ENCODE data around the gene IRAK2.

Gene IRAK2

DNA sequence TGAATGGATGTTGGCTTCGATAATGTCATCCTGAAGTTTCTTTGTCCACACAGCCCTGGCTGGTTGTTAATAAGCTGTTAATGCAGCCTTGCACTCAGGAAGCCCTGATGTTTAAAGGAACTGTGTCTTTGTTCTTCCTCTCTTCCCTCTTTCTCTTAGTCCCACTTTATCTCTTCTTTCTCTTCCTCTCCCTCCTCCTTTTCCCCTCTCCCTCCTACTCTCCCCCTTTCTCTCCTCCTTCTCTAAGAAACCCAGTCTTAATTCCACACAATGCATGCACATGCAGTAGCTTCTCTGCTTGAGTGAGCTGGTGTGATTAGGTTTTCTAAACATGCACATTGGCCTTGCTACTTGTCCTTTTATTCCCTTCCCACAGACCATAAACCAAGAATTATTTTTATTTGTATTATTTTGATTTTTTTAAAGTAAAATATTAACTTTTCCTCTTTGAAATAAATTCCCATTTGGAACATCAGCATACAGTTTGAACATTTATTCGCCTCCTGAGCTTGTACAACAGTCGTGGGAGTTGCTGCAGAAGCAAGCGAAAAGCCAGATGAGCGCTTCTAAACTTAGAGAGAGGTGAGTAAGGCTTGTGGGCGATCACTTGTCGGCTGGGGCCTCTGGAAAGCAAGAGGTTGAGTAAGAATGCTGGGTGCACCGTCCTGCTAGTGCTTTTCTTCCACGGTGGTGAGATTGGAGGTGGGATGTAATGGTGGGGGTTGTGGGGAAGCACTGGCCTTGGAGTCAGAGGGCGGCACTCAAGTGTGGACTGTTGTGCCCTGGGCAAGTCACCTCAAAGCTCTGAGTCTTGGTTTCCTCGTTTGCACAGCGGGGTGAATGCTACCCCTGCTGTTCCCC, 120.8 kb downstream of the IRAK2 start:
- no peak for DNase-seq (ENCODE audit: low spot score)

DNA sequence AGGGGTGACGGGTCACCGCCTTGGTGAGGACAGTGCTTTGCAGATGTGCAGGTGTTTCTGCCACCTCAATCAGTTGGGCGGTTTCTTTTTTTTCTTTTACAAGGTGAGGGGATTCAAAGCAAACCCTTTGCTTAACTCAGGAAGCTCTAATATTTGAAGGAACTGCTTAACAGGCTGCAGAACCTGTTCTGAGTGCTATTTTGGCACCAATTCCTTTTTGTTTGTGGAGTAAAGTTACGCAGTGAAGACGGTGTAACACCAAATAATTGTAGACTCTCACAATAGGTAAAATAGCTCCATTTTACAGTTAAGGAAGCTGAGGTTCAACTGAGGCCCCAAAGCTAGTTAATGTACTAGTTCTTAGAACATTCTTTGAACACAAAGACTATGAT, 121.4 kb downstream of the IRAK2 start:
- DNase-seq (ENCODE audit: low spot score) = no peak

DNA sequence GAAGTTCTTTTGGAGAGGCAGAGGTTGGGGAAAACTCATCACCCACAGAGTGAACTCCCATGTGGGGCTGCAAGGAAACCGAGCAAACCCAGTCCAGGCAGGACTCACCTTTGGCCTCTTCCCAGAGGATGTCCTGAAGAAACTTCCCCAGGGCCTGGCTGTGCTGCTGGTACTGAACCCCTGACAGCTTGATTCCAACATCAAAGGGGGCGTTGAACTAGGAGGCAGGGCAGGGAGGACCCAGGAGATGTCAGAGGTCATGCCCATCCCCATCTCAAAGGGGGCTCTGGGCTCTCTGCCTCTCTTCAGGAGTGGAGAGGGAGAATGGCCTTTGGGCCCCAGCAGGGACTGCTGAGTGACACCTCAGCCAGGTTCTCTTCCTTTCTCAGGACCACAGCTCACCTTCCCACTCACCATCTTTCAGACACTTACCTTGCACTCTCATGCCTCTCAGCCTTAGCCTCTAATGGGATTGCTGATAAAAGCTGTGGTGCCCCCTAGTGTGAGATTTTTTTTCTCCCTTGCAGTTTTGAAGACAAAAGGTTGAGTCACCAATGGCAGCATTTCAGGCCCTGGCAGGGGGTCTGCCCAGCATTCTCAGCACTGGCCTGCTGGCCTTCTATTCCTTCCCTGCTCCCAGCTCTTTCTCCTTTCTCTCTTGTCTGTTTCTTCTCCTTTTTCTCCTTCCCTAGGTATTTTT, 122.0 kb downstream of the IRAK2 start:
- DNase-seq (ENCODE audit: low spot score) = peak; percentile 68

DNA sequence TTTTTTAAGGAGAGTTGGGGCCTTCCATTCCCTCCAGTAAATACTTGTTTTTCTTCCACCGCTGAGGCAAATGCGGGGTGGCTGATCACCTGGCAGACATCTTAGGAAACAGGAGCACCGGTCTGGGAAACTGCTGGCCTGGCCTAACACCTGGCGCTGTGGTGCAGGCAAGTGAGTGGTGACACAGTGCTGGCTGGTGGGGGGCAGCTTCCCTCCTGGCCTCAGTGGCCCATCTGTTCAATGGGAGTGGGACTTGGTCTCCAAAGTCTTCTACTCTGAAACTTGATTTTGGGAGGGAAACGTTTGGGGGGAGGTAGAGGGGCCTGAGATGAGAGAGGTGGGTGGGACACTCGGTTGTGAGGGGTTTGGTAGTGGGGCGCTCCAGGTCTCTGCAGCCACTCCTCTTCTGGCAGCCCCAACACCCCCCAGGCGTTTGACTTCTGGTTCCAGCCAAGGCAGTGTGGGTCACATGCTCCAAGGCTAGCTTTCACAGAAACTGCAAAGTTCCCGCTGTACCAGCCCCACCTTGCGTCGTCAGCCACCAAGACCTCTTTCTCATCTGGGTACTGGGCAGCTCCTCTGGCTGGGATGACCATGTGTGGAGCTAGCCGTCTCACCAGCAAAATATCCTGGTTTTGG, 123.3 kb downstream of the IRAK2 start:
- DNase-seq (ENCODE audit: low spot score) = no peak

DNA sequence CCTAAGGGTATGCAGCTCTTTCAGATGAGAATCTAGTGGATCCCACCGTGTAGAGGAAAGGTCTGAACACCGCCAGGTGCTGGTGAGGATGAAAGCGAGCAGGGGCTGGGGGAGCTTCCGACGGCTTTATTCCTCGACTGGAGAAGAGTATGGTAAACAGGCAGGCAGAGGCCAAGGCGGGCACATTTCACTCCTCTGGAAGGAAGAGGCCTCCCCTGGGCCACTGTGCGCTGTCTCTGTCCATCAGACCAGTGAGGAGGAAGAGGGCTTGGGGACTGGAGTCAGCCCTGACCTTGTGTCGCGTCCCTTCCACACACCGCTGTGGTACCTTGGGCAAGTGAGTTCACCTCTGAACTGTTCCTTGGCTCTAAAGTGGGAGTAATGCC, 123.8 kb downstream of the IRAK2 start:
- DNase-seq (ENCODE audit: low spot score) = no peak

DNA sequence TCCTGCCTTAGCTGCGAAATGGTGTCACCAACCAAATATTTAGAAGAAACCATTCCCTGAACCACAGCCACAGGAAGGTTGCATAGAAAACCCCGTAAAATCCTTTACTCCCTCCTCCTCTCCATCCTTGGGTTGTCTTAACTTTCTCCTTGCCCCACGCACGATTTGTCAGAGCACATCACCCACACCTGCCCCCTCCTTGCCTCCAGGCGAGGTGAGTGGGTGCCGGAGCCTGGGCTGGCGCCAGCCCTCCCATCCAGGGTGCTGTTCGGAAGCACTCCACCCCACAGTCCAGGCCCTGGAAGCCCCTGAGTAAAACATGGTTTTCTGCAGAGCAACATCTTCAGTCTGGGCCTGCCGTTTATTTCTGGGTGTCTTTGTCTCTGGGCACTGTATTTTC, 124.4 kb downstream of the IRAK2 start:
- DNase-seq (ENCODE audit: low spot score) = no peak

DNA sequence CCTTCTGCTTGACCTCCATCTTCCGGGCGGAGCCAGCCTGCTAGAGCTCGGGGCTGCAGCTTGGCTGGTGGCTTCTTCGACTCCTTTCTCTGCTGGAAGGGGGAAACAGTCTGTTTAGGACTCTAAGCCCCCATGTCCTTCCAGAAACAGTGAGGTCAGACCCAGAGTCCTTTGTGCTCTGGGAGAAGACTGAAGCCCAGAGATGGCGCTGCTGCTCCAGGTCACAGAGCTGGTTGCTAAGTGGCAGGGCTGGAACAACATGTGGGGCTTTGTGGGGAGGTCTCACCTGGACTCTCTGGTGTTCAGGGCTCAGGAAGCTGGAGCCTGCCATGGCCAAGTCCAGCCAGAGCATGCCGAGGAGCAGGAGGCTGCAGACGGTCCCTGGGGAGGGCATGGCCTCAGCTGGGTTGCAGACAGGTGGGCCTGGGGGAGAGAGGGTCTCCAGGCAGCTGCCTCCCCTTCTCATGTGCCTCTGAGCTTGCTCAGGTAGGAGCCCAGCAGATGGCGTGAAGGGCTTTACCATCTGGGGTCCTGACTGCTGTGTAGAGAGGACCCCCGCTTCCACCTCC, 125.2 kb downstream of the IRAK2 start:
- DNase-seq (ENCODE audit: low spot score) = no peak

DNA sequence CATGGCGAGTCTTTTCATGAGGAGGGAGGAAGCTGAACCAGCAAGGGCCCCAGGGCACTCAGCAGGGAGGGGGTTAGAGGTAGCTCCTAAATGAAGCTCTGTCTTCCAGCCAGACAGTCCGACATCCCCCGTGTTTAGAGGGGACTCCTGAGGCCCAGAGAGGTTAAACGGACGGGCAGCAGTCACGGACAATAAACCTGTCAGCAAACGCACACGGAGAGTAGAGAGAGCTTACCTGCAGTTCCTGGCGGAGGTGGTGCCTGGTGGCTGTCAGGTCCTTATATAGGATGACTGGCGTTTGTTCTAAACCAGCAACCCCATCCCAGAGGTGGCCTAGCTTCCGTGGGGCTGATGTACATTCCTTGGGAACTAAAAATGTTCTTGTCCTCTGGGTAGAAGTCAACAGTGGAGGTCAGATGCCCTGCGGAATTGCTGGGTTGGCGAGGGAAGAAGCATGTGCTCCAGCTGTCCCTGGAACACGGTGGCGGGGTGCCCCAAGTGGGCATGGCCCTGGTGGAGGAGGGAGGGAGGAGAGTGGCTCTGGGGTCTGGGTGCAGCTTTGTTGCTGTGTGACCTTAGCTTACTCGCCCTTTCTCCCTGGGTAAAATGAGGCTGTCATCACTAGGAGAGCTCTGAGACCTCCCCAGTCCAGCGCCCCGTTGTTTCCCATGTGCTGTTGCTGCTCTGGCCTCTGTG, 125.9 kb downstream of the IRAK2 start:
- no peak for DNase-seq (ENCODE audit: low spot score)

DNA sequence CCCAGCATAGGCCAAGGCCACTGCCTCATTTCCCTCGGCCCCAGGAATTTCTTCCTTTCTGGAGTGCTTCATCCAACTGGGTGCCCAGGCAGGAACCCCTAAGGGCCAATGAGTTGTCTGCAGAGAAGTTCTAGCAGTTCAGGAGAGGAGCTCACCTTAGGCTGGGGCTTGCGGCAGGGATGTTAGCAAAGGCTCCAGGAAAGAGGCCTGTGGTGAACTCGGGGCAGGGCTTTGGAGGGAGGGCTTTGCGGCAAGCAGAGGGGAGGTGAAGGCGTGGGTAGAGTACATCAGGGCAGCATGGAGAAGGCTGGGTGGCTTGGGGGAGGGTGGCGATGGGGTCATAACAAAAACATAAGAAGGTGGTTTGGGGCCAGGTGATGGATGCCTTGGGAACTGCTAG, 126.9 kb downstream of the IRAK2 start:
- DNase-seq (ENCODE audit: low spot score) = no peak

DNA sequence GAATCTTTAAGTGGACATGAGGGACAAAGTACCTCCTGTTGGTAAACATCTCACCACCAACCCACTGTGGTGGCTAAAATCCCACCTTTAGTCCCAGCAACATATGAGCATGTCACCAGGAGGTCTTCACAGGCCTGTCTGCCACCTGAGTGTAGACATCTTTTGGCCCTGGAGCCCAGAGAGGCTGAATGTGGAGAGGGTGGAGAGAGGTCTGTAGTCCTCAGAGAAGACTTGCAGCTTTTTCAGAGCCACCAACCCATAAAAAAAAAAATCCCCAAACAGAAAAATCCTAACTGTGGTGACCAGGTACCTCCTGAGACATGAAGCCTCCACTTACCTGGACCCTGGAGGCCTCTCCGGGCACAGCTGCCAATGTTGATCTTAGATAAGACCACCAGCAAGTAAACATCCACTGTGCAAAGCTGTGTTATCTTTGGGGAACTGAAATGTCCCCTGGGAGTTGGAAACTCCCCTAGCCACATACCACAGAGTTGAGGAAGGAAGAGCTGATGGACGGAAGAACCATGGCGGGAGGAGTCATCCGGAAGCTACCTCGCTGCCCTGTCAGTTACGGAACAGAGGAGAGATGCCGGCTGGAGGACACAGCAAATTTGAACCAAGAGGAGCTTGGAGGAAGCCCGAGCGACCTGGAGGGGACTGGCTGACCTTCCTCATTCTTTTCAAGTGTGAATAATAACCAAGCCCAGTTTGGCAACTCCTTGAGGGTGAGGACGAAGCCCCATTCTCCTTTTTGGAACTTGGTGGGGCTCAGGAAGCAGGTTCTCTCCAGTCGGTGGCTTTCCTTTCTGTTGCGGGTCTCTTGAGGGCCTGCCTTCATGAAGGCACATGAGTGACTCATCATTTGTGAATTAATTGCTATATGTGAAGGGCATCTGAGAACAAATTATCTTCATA, 128.0 kb downstream of the IRAK2 start, which contains the start of gene GHRL:
GHRL (minus strand) TSS at position 443 of the 915 bp plus-strand sequence. CDS start 2,767 bp downstream, outside the sequence.
- no peak for DNase-seq (ENCODE audit: low spot score)
